Epithelial cell of umbilical artery (primary cell): Measurements from ENCODE around the gene SGIP1. TPM values are rescaled to one million over a fixed set of nuclear protein-coding genes. Genes with fewer than 3 reads are reported as not detected.

Experiments
- total RNA-seq: library from RNA; depleted of rRNA; stranded (reverse); fragments of >200 nt; gene quantifications from 2 replicates; pipeline ENCODE4 v1.2.3, GENCODE V29; 2014

The SGIP1 gene
- 9.7 and 49.2 TPM in 2 replicates for total RNA-seq

GRCh38 chr1:66533804-66534740 lies at the start of gene SGIP1:
Gene SGIP1, plus strand, starts transcription at chr1:66534153. Its CDS starts 206 bp downstream, at chr1:66534359.

GRCh38 chr1:66752000-66752592 lies 218.1 kb downstream of the SGIP1 start, which contains the start of gene DYNLT5:
Gene DYNLT5, plus strand, starts transcription at chr1:66752459. Its CDS starts 2,200 bp downstream, at chr1:66754659.

Other genes starting within 250 kb of the SGIP1 start
- 4.2 and 13.4 TPM in 2 replicates for gene DYNLT5, start 218.3 kb downstream of the SGIP1 start, total RNA-seq